LoVo (cell line): Measurements from ENCODE around the gene FAM193A.
"Not testable (repeated sequence)": the region's sequence is repeated elsewhere in the genome, so short reads cannot be mapped to it uniquely, and the experiment has no call there.

Source experiments
- DNase-seq: peaks from one replicate; pipeline ENCODE4 v3.0.0-alpha.2; 2016; ENCODE audit warnings: low spot score

The FAM193A gene, protein sequence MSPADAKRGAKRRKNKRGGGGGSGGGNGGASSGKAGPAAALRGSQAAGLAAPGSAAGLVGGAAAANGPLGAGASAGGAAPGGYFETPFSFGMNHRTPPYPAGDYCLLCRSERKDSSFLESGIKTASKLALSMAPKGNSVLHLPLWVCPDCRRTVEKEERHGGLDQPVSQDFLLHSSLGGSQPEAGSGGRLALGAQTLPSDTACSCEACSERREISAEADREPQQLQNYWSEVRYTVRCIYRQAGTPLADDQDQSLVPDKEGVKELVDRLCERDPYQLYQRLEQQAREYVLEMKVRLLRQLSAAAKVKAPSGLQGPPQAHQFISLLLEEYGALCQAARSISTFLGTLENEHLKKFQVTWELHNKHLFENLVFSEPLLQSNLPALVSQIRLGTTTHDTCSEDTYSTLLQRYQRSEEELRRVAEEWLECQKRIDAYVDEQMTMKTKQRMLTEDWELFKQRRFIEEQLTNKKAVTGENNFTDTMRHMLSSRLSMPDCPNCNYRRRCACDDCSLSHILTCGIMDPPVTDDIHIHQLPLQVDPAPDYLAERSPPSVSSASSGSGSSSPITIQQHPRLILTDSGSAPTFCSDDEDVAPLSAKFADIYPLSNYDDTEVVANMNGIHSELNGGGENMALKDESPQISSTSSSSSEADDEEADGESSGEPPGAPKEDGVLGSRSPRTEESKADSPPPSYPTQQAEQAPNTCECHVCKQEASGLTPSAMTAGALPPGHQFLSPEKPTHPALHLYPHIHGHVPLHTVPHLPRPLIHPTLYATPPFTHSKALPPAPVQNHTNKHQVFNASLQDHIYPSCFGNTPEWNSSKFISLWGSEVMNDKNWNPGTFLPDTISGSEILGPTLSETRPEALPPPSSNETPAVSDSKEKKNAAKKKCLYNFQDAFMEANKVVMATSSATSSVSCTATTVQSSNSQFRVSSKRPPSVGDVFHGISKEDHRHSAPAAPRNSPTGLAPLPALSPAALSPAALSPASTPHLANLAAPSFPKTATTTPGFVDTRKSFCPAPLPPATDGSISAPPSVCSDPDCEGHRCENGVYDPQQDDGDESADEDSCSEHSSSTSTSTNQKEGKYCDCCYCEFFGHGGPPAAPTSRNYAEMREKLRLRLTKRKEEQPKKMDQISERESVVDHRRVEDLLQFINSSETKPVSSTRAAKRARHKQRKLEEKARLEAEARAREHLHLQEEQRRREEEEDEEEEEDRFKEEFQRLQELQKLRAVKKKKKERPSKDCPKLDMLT (N-terminal part only)

DNA sequence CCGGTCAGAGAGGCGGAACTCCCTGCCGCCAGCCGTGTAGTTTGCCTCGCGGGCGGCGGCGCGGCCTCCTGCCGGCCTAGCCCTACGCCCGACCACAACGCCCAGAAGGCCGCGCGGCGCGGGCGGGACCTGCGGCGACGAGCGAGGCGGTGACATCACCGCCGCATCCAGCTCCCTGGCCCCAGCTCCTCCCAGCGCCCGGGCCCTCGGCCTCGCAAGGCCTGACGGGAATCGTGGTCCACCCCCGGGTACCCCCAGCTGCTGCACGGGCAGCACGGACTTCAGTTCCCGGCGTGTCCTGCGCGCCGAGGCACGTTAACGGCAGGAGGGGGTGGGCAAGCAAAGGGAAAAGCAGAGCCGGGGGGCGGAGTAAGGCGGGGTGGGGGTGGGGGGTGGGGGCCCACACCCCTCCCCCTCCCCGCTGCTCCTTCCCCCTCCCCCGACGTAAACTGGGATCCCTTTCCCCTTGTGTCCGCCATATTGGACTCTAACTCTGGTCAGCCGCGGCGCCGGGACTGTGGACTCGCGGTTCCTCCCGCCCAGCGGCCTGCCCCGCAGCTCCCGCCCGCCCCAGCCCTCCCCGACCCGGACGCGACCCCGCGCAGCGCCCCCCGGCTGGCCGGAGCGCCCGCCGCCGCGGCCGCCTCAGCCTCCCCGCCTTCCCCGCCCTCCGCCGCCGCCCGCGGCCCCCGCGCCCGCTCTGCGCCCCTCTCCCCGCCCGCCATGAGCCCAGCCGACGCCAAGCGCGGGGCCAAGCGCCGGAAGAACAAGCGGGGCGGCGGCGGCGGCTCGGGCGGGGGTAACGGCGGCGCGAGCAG lies at the start of gene FAM193A:
TSS of gene FAM193A (plus strand) at position 455 of the 818 bp plus-strand sequence. CDS start at position 724, 269 bp downstream.
- peak; percentile 98 for DNase-seq

DNA sequence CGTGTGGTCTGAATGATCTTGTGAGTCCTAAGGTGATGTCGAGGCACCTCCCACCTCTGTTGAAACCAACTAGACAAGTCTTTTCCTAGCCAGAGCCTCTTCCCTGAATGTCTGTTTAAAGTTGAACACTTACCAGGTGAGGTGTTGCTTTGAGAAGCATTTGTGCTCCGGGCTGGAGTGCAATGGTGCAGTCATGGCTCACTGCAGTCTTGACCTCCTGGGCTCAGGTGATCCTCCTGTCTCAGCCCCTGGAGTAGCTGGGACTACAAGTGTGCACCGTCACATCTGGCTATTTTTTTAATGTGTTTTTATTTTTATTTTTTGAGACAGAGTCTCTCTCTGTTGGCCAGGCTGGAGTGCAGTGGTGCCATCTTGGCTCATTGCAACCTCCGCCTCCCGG lies 49.5 kb upstream of the FAM193A start:
- no peak for DNase-seq

DNA sequence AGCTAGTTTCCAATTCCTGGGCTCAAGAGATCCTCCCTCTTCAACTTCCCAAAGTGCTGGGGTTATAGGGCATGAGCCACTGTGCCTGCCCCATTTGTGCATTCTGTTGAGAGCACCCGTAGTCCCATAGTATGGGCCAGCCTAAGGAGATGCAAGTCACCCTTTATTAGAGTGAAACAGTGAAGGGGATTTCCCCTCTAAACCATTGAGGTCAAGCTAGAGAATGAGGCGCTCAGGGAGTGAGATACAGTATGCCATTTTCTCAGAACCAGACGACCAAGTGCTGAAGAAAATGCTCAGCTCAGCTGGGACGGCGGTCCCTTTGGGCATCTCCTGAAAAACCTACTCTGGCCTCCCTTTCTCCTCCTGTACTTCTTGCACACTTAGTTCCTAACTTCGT lies 48.8 kb upstream of the FAM193A start:
- DNase-seq: no peak

DNA sequence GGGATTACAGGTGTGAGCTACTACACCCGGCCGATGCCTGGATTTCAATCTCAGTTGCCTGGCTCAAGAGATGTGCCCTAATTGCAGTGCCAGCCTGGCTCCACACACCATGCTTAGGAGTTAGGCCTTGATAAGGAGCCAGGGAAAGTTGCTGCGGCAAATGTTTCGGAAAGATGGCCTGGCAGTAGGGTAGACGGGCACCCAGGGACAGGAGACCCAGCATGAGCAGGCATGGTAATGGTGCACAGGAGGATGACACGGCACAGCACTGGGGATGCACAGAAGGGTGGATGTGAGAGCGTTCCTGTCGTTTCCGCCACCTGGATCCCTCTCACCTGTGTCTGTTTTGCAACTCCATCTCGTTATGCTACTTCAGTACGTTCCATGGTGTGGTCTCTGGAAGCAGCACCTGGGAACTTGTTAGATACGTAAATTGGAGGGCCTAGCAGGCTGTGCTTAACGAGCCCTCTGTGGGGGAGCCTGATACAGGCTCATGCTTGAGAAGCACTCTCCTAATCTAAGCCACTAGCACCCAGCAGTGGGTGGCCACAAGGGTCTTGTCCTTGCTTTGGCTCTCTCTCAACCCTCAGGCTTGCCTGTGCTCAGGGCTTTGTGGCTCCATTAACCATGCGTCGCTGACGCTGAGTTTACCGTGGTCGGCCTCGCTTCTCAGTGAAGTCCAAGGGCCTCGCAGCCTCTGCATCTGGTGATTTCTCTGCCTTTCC lies 47.2 kb upstream of the FAM193A start:
- DNase-seq: no peak

DNA sequence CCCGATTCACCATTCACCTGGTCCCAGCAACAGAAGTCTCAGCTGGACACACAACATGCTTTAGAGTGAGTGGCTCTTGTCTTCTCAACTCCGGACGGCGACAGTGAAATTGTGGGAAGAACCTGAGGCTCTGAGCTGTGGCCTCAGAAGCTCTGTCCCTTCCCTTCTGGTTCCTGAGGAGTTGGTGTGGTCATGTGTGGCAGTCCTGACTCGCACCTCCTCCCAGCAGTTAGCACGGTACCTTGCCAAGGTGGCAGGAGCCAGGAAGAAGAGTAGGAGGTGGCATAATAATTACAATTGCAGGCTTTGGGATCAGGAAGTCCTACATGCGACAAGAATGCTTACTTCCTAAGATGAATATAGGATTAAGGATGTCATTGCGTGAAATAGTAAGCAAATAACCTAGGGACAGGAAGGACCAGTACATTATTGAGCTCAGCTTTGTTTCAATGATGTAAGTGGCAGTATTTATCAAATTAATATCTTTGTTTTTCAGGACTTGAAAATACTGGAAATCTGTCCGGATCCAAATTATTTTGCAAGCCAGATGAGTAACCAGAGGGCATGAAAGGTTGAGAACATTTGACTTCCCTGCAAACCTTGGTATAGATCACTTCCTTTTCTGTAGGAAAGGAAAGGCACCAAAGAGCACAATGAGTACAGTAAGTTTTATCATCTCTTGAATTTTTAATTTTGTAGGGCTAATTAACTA lies 46.5 kb upstream of the FAM193A start:
- no peak for DNase-seq

DNA sequence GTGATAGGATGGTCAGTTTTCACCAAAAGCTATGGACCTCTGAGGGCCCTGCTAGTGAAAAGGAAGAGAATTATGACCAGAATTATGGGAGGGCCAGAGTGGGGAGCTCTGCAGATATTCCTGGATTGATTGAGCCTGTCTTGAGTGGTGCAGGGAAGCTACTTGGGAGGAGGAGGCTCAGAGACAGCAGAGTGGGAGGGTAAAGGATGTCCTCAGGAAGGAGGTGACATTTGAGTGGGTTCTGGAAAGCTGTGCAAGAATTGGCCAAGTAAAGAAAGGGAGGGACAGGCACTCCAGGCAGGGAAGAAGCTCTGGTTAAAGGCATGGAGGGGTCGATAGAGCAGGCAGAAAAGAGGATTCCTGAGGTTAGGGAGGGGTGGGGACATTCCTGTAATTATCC lies 43.5 kb upstream of the FAM193A start:
- DNase-seq: no peak

DNA sequence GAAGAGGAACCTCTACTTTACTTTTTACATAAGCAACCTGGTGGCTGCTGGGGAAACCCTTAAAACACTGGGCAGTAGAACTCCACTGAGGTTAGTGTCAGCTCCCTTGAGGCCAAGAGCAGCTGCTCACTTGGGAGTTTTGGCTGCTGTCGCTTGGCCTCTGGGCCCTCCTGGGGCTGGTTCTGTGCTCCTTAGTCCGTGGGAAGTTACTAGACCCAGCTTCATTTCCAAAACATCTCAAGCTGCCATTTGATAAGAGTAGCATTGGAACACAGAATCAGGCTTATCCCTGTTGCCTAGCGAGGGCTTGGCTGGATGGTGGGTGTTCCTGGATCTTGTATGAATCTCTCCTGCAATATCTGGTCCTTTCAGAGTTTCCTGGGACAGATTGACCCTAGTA lies 41.5 kb upstream of the FAM193A start:
- no peak for DNase-seq

DNA sequence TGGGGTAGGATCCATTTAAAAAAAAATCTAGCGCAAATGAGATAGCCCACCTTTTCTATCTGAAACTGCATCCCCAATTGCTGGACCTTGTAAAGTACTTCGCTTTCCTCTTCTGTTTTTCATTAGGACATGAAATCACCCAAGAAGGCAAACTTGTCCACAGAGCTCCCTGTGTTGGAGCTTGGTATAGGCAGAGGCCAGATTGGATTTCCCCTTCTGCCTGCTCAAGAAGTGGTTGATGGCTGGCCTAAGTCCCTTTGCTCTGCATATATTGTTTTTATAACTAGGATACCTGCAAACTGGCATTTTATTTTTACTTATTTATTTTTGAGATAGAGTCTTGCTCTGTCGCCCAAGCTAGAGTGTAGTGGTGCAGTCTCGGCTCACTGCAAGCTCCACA lies 39.1 kb upstream of the FAM193A start:
- DNase-seq: no peak

DNA sequence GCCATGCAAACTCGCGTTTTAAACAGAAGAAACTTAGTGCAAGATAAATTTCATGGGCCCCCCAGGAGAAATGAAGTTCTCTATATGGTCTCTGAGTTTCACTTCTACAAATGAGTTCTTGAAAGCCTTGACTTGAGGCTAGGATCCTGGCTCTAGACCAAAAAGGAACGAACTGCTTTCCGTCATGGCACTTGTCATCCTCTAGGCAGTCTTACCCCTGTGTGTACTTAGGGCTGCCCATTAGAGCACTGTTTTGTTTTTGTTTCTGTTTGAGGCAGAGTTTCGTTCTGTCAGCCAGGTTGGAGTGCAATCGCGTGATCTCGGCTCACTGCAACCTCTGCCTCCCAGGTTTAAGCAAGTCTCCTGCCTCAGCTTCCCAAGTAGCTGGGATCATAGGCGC lies 38.5 kb upstream of the FAM193A start:
- DNase-seq: no peak

DNA sequence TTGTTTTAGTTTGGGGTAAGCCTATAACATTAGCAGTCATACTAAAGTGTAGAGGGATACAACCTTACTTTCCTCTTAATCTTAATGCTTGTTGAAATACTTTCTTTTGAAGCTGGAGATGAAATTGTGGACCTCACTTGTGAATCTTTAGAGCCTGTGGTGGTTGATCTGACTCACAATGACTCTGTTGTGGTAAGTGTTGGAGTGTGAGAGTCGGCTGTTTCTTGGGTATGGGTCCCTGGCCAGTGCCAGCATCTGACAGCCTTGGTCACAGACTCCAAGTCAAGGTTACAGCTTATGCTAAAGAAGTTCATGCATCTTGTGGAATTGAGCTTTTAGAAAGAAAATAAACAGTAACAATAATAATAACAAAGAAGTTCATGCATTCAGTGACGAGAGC lies 35.9 kb upstream of the FAM193A start:
- DNase-seq: no peak

DNA sequence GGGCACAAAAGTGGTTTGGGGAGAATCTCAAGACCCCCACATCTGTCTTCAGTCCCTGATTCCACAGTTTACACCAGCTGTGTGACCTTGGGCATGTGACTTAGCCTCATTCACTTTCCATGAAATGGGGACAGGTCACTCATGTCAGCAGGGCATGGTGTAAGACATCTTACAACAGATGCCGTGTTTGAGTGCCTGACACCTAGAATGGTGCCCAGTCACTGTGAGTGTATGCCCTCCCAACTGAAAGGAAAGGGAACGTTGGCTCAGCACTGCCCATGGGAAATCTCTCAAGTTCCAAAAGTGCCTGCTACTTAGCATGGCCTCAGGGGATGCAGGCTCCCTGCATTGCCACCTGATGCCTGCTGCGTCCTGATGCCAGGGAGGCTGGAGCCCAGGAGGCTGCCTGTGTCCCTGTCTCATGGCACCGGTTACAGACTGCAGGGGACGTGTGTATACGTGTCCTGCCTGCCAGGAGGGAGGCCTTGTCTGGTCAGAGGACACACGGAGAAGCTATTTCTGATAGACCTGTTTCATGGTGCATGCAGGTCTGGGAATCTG lies 35.3 kb upstream of the FAM193A start:
- no peak for DNase-seq

DNA sequence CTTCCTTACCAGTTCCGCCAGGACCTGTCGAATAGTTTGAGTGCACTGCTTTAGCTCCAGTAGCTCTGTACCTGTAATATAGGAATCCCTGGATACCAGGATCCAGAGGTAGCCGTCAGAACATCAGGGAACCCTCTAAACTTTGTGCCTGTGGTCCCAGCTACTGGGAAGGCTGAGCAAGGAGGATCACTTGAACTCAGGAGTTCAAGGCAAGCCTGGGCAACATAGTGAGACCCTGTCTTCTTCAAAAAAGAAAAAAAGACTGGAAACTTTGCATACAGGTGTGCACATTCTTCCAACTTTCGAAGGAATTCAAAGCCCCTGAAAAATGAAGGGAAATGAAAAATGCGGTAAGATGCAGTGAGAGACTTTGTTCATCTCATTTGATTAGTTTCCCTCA lies 32.6 kb upstream of the FAM193A start:
- no peak for DNase-seq

DNA sequence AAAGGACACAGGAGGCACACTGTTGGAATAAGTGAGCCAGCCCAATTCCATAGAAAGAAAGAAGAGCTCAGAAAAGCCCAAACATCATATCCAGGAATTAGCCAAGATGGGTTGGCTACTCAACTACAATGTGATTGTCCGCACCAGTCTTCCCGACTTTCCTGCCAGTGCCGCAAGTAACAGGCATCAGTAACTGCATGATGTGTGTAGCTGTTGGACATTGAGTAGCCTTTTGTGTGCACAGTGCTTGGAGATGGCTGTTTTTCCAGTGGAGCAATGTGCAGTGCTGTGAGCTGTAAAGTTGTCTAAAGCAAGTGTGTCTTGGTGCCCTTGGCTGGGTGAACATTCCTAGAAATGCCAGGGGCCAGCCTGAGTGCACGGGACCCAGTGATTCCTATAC lies 29.2 kb upstream of the FAM193A start:
- DNase-seq: no peak

DNA sequence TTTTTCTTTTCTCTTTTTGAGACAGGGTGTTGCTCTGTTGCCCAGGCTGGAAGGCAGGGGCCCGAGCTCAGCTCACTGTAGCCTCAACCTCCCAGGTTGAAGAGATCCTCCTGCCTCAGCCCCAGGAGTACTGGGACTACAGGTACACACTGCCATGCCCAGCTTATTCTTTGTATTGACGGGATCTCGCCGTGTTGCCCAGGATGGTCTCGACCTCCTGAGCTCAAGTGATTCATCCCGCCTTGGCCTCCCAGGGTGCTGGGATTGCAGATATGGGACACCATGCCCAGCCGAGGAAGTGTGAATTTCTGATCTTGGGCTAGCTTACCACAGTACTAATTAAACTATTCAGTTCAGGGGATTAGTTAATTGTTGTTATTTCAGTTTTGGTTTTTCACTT lies 28.6 kb upstream of the FAM193A start:
- DNase-seq: no peak

DNA sequence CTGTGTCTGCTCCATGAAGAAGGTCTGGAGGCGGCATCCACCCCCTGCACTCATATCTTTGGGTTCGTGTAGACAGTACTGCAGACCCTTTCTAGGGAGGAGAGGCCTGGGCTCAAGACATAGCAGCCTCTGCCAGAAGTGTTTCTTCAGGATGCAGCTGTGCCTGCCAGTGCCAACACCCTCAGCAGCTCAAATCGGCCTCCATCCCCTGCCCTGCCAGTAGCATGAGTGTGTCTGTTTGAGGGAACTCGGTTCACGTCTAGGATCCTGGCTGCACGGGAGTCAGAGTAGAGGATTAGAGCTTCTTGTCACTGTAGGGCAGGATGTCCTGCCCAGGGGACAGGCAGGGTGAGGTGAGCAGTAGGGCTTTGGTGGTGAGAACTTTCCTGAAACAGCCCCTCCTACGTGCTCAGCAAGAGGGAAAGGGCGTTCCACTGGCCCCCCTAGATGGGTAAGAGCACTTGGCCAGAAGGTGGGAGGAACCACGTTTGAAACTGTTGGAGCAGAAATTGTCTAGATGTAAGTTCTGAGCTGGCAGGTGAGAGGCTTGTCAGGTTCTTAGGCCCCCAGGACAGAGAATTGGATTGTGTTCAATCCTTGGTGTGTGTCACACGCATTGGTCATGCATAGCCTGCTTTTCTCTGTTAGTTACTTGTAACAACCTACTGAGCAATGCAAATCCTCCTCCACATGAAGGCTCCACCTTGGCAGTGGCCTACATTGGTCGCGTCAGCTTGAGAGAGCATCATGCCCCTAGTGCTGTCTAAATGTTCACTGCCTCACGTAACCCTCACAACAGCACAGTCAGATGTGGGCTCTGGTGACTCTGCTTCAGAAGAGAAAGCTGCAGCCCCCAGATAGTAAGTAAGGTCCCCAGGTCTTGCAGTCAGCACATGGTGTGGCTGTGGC lies 25.8 kb upstream of the FAM193A start:
- no peak for DNase-seq

DNA sequence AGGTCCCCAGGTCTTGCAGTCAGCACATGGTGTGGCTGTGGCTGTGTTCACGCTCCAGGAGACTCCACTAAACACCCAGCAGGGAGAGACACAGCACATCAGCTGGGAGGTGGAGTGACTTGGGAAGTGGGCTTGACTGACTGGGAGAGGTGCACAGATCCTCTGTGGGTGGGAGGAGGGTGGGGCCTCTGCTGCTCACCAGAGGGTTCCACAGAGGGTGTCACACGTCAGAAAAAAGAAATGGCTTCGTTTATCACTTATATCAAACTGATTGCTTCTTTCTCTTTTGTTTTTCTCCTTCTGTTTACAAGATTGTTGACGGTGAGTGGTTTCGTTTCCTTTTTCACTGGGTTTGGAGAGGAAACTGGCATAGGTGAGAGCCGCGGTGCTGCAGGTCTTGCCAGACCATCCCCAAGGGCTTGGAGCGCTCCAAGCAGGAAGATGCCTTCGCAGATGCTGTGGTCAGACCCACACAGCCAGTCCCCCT lies 24.8 kb upstream of the FAM193A start:
- DNase-seq: no peak

DNA sequence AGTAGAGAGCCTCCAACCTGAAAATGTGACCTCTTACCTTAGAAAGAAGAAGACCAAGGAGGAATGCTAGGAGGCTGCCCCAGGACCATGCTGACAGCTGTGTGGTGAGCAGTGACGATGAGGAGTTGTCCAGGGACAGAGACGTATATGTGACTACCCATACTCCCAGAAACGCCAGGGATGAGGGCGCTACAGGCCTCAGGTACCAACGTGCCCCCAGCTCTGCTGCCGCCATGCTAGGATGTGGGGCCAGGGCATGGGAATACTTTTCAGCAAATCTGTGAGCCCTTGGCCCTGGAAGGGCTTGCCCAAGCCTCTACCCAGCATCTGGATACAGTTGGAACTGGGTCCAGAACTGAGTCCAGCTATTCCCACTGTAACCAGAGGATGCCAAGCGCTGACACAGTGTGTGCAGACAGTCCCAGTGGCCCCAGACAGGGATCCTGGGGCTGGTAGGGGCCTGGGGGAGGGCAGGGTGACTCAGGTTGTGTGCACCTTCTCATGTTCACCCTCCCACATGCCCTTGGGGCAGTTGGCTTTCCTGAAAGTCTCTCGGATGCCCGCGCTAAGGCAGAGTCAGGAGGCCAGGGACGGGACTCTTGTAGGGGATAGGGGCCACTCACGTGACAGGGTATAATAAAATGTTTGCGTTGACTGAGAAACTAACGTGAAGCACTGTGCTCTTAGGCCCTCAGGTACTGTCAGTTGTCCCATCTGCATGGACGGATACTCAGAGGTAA lies 23.9 kb upstream of the FAM193A start:
- no peak for DNase-seq

DNA sequence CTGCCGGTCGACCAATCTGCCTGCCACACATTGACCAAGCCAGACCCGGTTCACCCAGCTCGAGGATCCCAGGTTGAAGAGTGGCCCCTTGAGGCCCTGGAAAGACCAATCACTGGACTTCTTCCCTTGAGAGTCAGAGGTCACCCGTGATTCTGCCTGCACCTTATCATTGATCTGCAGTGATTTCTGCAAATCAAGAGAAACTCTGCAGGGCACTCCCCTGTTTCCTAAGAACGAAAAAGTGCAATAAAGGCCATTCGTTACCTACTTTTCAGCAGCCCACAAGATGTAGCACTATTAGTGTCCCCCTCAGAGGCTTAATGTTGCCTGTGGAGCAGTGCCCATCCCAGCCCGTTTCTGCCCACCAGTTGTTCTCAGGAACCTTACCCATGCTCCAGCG lies 22.3 kb upstream of the FAM193A start:
- not testable (repeated sequence) for DNase-seq
